Astrocyte of the spinal cord (primary cell): ENCODE measurements around the gene KDM5B.

Experiments used
- DNase-seq: peaks from one replicate; pipeline ENCODE4 v3.0.0; 2011; ENCODE audit warnings: low read depth, low spot score
- H3K4me3 ChIP-seq: 2 replicates; pipeline ENCODE4 v1.5.1; 2011; ENCODE audit warnings: low read depth, mild to moderate bottlenecking, low read length, moderate library complexity
- in situ Hi-C: cut with HindIII; loops from 2 replicates; pipeline ENCODE4 v1.10.0; 2017; ENCODE audit warnings: low sequenced_read_pairs
- TF ChIP-seq, protein P1 (sequence below): IDR thresholded peaks from 2 replicates; pipeline ENCODE4 v1.5.1; 2012; ENCODE audit warnings: low read depth, mild to moderate bottlenecking, low read length, inconsistent platforms

KDM5B gene

DNA sequence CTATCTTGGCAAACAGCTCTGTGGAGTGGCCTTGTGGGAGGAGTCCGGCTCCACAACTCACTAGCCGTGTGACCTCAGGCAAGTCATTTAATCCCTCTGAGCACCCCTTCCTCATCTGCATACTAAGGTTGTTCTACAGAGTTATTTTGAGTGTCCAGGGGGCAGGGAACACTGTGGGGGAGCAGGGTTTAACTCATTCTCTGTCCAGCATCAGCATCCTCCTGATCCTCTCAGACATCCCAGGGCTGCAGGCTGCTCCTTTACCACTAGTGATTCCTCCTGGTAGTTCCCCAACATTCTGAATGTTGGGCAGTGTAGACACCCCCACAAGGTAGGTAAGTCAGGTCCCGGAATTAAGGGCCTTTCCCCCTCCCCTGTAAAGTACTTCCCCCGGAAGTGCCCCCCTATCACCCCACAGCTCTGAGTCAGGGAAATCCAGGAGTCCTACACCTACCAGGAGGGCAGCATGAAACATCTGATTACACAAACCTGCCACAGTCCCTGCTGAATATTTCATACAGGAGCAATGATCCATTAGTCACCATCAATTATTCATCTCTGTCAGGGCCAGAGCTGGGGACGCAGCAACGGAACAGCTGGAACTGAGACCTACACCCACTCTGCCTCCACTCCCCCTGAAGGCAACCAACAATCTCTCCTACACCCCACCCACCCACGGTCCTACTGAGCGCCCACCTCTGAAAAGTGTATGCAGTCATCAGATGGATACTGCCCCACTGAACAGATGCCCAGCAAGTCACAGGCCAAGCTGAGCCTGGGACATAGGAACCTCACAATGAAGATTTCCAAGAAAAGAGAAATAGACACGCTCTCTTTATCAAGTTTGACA lies 118.5 kb downstream of the KDM5B start:
- no peak for DNase-seq
- in situ Hi-C loops, result no loop called here
- no peak overlapping the region for H3K4me3 ChIP-seq
- TF ChIP-seq, protein P1, sequence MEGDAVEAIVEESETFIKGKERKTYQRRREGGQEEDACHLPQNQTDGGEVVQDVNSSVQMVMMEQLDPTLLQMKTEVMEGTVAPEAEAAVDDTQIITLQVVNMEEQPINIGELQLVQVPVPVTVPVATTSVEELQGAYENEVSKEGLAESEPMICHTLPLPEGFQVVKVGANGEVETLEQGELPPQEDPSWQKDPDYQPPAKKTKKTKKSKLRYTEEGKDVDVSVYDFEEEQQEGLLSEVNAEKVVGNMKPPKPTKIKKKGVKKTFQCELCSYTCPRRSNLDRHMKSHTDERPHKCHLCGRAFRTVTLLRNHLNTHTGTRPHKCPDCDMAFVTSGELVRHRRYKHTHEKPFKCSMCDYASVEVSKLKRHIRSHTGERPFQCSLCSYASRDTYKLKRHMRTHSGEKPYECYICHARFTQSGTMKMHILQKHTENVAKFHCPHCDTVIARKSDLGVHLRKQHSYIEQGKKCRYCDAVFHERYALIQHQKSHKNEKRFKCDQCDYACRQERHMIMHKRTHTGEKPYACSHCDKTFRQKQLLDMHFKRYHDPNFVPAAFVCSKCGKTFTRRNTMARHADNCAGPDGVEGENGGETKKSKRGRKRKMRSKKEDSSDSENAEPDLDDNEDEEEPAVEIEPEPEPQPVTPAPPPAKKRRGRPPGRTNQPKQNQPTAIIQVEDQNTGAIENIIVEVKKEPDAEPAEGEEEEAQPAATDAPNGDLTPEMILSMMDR, result no peak

DNA sequence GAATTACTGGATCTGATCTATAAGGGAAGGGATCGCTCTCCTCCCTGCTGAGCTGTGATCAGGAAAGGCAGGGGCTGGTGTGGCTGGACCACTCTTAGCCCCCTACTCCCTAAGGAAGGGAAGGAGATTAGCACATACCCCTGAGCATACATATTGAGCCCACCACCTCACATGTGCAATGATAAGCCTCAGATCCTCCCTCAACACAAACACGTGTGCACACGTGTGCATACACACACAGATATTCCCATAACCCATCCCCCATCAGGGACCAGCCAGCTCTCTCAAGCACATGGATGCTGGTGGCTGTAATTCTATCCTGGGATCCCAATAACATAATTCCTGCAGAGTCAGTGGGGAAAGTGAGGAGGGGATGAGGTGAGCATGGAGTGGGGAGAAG lies 119.1 kb downstream of the KDM5B start:
- in situ Hi-C loops, result no loop called here
- TF ChIP-seq, protein P1, result no peak
- H3K4me3 ChIP-seq, result no peak overlapping the region
- DNase-seq, result no peak

DNA sequence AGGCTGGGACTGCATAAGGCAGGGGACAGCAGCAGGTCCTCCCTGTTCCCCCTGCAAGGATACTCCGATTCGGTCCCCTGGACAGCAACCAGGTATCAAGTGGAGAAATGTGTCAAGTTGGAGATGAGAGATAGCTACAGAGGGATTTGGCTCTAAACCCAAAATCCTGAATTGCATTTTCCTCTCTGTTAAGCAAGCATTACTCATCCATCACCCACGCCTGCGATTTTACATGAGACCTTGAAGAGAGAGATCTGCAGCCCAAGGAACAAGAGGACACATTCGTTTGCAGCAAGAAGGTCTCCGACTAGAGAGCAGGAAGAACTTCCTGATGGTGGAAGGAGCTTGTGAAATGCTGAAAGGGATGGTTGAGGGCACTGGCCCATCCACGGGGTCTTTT lies 119.8 kb downstream of the KDM5B start:
- in situ Hi-C loops, result no loop called here
- TF ChIP-seq, protein P1, result no peak

DNA sequence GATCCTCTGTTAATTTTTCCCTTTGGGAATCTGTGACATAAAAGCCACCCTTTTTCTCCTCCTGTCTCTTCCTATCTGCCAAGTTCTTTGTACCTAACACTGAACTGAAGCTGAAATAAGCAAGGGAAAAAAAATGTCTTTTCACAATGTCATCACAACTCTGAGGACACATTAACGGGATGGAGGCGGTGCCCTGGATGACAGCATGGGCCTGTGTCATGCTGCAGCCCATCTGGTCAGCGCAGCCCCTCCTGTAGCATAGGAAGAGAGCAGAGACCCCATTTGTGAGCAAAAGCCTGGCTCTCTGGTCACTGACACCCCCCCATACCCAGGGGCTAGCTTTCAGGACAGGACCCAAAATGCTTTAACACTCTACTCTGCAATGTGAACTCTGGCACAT lies 120.4 kb downstream of the KDM5B start:
- no peak for DNase-seq

More for the DNA sequence above, 119.8 kb downstream of the KDM5B start:
- no peak overlapping the region for H3K4me3 ChIP-seq
- no peak for DNase-seq

DNA sequence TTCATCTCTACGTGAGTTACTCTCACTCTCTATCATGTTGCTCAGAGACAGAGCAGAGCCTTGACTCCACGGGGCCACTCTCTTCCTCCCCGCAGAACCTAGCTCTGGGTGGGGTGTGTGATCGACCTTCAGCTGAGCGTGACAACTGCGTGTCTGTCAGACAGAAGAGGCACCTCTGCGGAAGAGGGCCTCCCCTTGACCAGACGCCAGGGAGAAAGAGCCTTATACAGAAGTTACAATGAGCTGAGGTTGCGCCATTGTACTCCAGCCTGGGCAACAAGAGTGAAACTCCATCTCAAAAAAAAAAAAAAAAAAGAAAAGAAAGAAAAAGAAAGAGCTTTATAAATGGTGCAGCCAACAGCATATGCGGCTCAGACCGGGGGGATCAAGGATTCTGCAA lies 120.9 kb downstream of the KDM5B start:
- no peak for DNase-seq
- in situ Hi-C loops, result no loop called here
- no peak overlapping the region for H3K4me3 ChIP-seq
- TF ChIP-seq, protein P1, result no peak

More for the DNA sequence above, 120.4 kb downstream of the KDM5B start:
- in situ Hi-C loops, result no loop called here
- no peak overlapping the region for H3K4me3 ChIP-seq
- TF ChIP-seq, protein P1, result no peak

DNA sequence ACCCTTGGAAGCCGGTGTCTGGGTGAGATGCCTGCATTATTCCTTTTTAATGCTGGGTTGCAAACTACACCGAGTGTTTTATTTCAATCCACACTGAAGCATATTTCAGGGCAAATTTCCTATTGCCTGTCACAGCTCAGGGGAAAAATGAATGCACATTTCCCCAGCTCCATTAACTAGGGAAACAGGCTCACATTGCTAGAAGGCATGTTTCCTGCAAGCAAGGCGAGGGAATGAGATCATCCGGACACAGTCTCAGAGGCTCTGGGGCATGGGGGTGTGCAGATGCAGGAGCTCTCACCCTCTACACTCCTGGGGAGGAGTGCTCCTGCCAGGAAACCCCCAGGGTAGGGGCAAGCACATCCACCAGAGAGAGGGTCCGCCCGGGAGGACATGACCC lies 122.6 kb downstream of the KDM5B start:
- TF ChIP-seq, protein P1, result no peak
- in situ Hi-C loops, result no loop called here
- DNase-seq, result no peak
- no peak overlapping the region for H3K4me3 ChIP-seq
